D721Med (cell line): ENCODE measurements around the gene GRIP2.

Source experiments
- DNase-seq: peaks from one replicate; pipeline ENCODE4 v3.0.0; 2011; ENCODE audit warnings: low spot score; ENCODE audit not compliant: insufficient read length
- FAIRE-seq: peaks from 2 replicates; lab custom pipeline; 2011; peaks lifted over from hg19 to GRCh38; lab: Jason Lieb, UNC
- CTCF ChIP-seq: IDR thresholded peaks from 2 replicates; pipeline ENCODE4 v1.5.1; 2012; ENCODE audit warnings: mild to moderate bottlenecking, control low read depth; ENCODE audit not compliant: insufficient read depth; ENCODE audit errors: missing control alignments

Gene GRIP2

DNA sequence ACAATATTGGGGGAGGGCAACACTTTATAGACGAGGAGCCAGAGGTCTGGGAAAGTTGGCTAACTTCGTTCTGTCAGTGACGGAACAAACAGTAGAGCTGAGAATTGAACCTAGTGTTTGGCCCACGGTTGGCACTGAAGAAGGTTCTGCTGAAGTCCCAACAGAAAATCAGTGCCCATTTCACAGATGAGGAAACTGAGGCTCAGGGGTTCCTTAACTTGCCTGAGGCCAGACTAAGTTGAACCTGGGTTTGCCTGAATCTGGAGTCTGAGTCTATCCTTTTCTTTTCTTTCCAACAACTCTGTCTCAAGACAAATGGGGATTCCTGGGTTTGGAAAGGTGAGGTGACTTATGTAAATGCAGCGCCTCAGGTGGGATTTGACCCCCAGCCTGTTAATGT, 82.7 kb downstream of the GRIP2 start:
- FAIRE-seq, result no peak
- DNase-seq, result no peak
- no peak for TF ChIP-seq CTCF

- DNase-seq (no peak), FAIRE-seq (no peak)
- TF ChIP-seq CTCF, result no peak
Measured at GRCh38 chr3:14456794-14457193, 83.3 kb downstream of the GRIP2 start.

GRCh38 chr3:14455571-14456317, 84.4 kb downstream of the GRIP2 start:
- no peak for DNase-seq
- TF ChIP-seq CTCF, result no peak
- no peak for FAIRE-seq

- DNase-seq (no peak), FAIRE-seq (no peak)
- TF ChIP-seq CTCF, result no peak
Measured at GRCh38 chr3:14454639-14455310, 85.4 kb downstream of the GRIP2 start.

GRCh38 chr3:14453876-14454638, 86.1 kb downstream of the GRIP2 start:
- DNase-seq (no peak), FAIRE-seq (no peak)
- no peak for TF ChIP-seq CTCF

- FAIRE-seq (no peak), DNase-seq (no peak)
- no peak for TF ChIP-seq CTCF
Measured at GRCh38 chr3:14452740-14453710, 87.1 kb downstream of the GRIP2 start.
